ENCODE results near the gene OVOL2.

The OVOL2 gene

GRCh38 chr20:17987988-17988387 lies 69.7 kb downstream of the OVOL2 start:
- Histone ChIP-seq H3K27ac (no peak overlapping the region), H3K9ac (no peak overlapping the region), H3K79me2 (ENCODE audit: insufficient read depth, low read depth) (no peaks in the 10 kb centered on the region), H3K27me3 (ENCODE audit: insufficient read depth, low read depth) (no peaks in the 10 kb centered on the region), H2AFZ (ENCODE audit: low read depth) (no peak overlapping the region), H3K4me3 (IDR thresholded peaks at IDR 0.05; ENCODE audit: insufficient read depth, low read depth, low read length) (no peak overlapping the region), H3K4me1 (ENCODE audit: low read depth, poor library complexity, severe bottlenecking) (no peaks in the 10 kb centered on the region), H4K20me1 (ENCODE audit: insufficient read depth) (no peaks in the 10 kb centered on the region), H3K4me2 (no peak overlapping the region), H3K36me3 (ENCODE audit: insufficient read depth) (no peaks in the 10 kb centered on the region)
- TF ChIP-seq CTCF (conservative IDR thresholded peaks at IDR 0.05; ENCODE audit: low read depth, low read length), result no peak

GRCh38 chr20:17985388-17986018 lies 72.2 kb downstream of the OVOL2 start:
- Histone ChIP-seq H2AFZ (ENCODE audit: low read depth) (no peak overlapping the region), H3K27me3 (ENCODE audit: insufficient read depth, low read depth) (no peaks in the 10 kb centered on the region), H3K79me2 (ENCODE audit: insufficient read depth, low read depth) (no peaks in the 10 kb centered on the region), H4K20me1 (ENCODE audit: insufficient read depth) (no peaks in the 10 kb centered on the region), H3K4me3 (IDR thresholded peaks at IDR 0.05; ENCODE audit: insufficient read depth, low read depth, low read length) (no peak overlapping the region), H3K4me2 (no peak overlapping the region), H3K4me1 (ENCODE audit: low read depth, poor library complexity, severe bottlenecking) (no peaks in the 10 kb centered on the region), H3K27ac (no peak overlapping the region), H3K36me3 (ENCODE audit: insufficient read depth) (no peaks in the 10 kb centered on the region), H3K9ac (no peak overlapping the region)
- TF ChIP-seq CTCF (conservative IDR thresholded peaks at IDR 0.05; ENCODE audit: low read depth, low read length), result no peak

GRCh38 chr20:17976305-17976704 lies 81.4 kb downstream of the OVOL2 start:
- no peak overlapping the region for H2AFZ ChIP-seq (ENCODE audit: low read depth)
- H3K4me3 ChIP-seq (IDR thresholded peaks at IDR 0.05; ENCODE audit: insufficient read depth, low read depth, low read length), result no peak overlapping the region
- no peak overlapping the region for H3K4me2 ChIP-seq
- H3K4me1 ChIP-seq (ENCODE audit: low read depth, poor library complexity, severe bottlenecking), result peaks cover 15% of the 10 kb centered on the region
- H3K36me3 ChIP-seq (ENCODE audit: insufficient read depth), result no peaks in the 10 kb centered on the region
- no peak overlapping the region for H3K9ac ChIP-seq
- peaks cover 26% of the 10 kb centered on the region for H3K79me2 ChIP-seq (ENCODE audit: insufficient read depth, low read depth)
- no peak overlapping the region for H3K27ac ChIP-seq
- no peaks in the 10 kb centered on the region for H3K27me3 ChIP-seq (ENCODE audit: insufficient read depth, low read depth)
- no peaks in the 10 kb centered on the region for H4K20me1 ChIP-seq (ENCODE audit: insufficient read depth)
- no peak for TF ChIP-seq CTCF (conservative IDR thresholded peaks at IDR 0.05; ENCODE audit: low read depth, low read length)
